Prostate gland (tissue), 2 donors: ENCODE results near the gene XIRP1.

ENCODE experiments used
- POLR2A ChIP-seq: fragments of 450-650 bp; IDR thresholded peaks from one replicate; pipeline ENCODE4 v1.6.1; 2016; ENCODE audit warnings: antibody characterized with exemption, mild to moderate bottlenecking
- POLR2AphosphoS5 ChIP-seq: sonication (generic); formaldehyde crosslinking; IDR thresholded peaks from one replicate; pipeline ENCODE4 v1.6.1; 2017; ENCODE audit warnings: antibody characterized with exemption
- TF ChIP-seq, protein P1 (sequence below), 4 experiments: fragments of 200-600 bp in 2 of 4; fragments of 450-650 bp in 2 of 4; sonication (generic) in 2 of 4; IDR thresholded peaks; 1 replicate in 3 of 4; 2 replicates in 1 of 4; pipeline ENCODE4 v1.5.1; 2016 to 2019; ENCODE audit warnings: antibody characterized with exemption in 4 of 4, mild to moderate bottlenecking in 2 of 4, moderate library complexity in 2 of 4

DNA sequence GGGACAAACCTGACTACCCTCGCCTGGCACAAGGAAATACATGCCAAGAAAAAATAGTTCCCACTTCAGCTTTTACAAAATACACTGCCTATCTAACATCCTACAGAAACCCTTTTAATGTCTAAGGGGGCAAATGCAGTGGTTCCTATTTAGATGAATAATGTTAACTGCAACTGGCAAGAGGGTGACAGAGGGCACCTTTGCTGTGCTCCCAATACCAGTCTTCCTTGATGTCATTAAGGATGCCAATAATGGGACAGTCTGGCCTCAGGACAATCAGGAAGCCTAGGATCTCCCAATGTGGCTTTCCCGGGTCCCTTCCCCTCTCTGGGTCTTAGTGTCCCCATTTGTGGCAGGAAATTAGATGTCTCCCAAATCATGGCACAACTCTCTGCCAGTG, 53.0 kb downstream of the XIRP1 start:
- TF ChIP-seq POLR2A (no peak), POLR2AphosphoS5 (no peak)
- TF ChIP-seq, protein P1, sequence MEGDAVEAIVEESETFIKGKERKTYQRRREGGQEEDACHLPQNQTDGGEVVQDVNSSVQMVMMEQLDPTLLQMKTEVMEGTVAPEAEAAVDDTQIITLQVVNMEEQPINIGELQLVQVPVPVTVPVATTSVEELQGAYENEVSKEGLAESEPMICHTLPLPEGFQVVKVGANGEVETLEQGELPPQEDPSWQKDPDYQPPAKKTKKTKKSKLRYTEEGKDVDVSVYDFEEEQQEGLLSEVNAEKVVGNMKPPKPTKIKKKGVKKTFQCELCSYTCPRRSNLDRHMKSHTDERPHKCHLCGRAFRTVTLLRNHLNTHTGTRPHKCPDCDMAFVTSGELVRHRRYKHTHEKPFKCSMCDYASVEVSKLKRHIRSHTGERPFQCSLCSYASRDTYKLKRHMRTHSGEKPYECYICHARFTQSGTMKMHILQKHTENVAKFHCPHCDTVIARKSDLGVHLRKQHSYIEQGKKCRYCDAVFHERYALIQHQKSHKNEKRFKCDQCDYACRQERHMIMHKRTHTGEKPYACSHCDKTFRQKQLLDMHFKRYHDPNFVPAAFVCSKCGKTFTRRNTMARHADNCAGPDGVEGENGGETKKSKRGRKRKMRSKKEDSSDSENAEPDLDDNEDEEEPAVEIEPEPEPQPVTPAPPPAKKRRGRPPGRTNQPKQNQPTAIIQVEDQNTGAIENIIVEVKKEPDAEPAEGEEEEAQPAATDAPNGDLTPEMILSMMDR (IDR thresholded peaks at IDR 0.05) = no peak
